DND-41 (cell line): Measurements from ENCODE around the gene RNPEP.

ENCODE experiments used
- ATAC-seq: fragments of 200-7000 bp; cut with Tn5 transposase; 3 replicates; pipeline ENCODE4 v1.9.1; 2021; ENCODE audit warnings: low read depth; ENCODE audit not compliant: insufficient read depth
- DNase-seq: peaks from one replicate; pipeline ENCODE4 v3.0.0-alpha.2; 2020
- H2AFZ ChIP-seq: 2 replicates; pipeline ENCODE4 v1.6.0; 2012; ENCODE audit warnings: low read depth, low read length
- H3K27ac ChIP-seq: 2 replicates; pipeline ENCODE4 v1.5.1; 2012; ENCODE audit warnings: low read length, inconsistent platforms
- H3K27me3 ChIP-seq: fragments of 200-600 bp; sonication (generic); 2 replicates; pipeline ENCODE4 v1.6.0; 2012; ENCODE audit warnings: low read length, mild to moderate bottlenecking, inconsistent platforms; ENCODE audit not compliant: insufficient read depth, poor library complexity
- H3K36me3 ChIP-seq: 2 replicates; pipeline ENCODE4 v1.5.1; 2012; ENCODE audit warnings: low read length, inconsistent platforms; ENCODE audit not compliant: insufficient read depth
- H3K4me1 ChIP-seq: 2 replicates; pipeline ENCODE4 v1.5.1; 2012; ENCODE audit warnings: mild to moderate bottlenecking, low read length; ENCODE audit not compliant: insufficient read depth
- H3K4me2 ChIP-seq: 2 replicates; pipeline ENCODE4 v1.6.0; 2012; ENCODE audit warnings: mild to moderate bottlenecking, moderate library complexity, low read length, inconsistent platforms; ENCODE audit not compliant: insufficient read depth
- H3K4me3 ChIP-seq, 2 experiments: fragments of 200-600 bp in 1 of 2; shearing (Covaris generic) in 1 of 2; 2 replicates each; pipeline ENCODE4 v1.5.1; 2012 to 2016; ENCODE audit warnings: inconsistent platforms in 2 of 2, low read length in 2 of 2, mild to moderate bottlenecking in 2 of 2, low read depth in 1 of 2, moderate library complexity in 1 of 2
- H3K79me2 ChIP-seq: 2 replicates; pipeline ENCODE4 v1.6.0; 2012; ENCODE audit warnings: low read length, inconsistent platforms; ENCODE audit not compliant: insufficient read depth
- H3K9ac ChIP-seq: 2 replicates; pipeline ENCODE4 v1.6.0; 2012; ENCODE audit warnings: low read depth, mild to moderate bottlenecking, inconsistent platforms, low read length, moderate library complexity
- H3K9me3 ChIP-seq: 2 replicates; pipeline ENCODE4 v1.5.1; 2012; ENCODE audit warnings: low read length, moderate library complexity, mild to moderate bottlenecking, inconsistent platforms; ENCODE audit not compliant: insufficient read depth, severe bottlenecking
- H4K20me1 ChIP-seq: 2 replicates; pipeline ENCODE4 v1.6.0; 2012; ENCODE audit warnings: low read length; ENCODE audit not compliant: insufficient read depth
- EZH2 ChIP-seq: IDR thresholded peaks from 3 replicates; pipeline ENCODE4 v1.6.1; 2012; ENCODE audit warnings: borderline replicate concordance, low read depth, mild to moderate bottlenecking, moderate library complexity, low read length, inconsistent platforms; ENCODE audit not compliant: severe bottlenecking
- TF ChIP-seq, protein P1 (sequence below): IDR thresholded peaks from 2 replicates; pipeline ENCODE4 v1.5.1; 2012; ENCODE audit warnings: borderline replicate concordance, low read length, moderate library complexity, mild to moderate bottlenecking; ENCODE audit not compliant: poor library complexity, severe bottlenecking; ENCODE audit errors: extremely low read depth

Gene RNPEP

DNA sequence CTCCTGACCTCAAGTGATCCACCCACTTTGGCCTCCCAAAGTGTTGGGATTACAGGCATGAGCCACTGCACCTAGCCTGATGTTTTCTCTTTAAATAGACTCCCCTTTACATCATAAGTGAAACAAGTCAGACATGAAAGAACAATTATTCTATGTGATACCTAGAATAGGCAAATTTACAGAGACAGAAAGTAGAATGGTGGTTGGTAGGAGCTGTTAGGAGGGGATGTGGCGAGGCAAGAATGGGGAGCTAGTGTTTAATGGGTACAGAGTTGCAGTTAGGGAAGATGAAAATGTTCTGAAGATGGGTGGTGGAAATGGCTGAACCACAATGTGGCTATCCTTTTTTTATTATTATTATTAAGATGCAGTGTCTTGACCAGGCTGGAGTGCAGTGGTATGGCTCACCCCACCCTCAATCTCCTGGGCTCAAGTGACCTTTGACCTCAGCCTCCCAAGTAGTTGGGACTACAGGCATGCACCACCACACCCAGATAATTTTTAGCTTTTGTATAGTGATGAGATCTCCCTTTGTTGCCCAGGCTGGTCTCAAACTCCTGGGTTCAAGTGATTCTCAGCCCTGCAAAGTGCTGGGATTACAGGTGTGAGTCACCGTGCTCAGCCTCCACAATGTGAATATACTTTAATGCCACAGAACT, 56.4 kb downstream of the RNPEP start:
- peaks cover 4% of the 10 kb centered on the region for H3K4me1 ChIP-seq
- H3K4me2 ChIP-seq = no peak overlapping the region
- no peaks in the 10 kb centered on the region for H3K36me3 ChIP-seq
- ATAC-seq (no peak), DNase-seq (no peak)
- no peaks in the 10 kb centered on the region for H3K79me2 ChIP-seq
- no peaks in the 10 kb centered on the region for H4K20me1 ChIP-seq
- H3K9ac ChIP-seq = no peak overlapping the region
- no peaks in the 10 kb centered on the region for H3K27me3 ChIP-seq
- TF ChIP-seq, protein P1, sequence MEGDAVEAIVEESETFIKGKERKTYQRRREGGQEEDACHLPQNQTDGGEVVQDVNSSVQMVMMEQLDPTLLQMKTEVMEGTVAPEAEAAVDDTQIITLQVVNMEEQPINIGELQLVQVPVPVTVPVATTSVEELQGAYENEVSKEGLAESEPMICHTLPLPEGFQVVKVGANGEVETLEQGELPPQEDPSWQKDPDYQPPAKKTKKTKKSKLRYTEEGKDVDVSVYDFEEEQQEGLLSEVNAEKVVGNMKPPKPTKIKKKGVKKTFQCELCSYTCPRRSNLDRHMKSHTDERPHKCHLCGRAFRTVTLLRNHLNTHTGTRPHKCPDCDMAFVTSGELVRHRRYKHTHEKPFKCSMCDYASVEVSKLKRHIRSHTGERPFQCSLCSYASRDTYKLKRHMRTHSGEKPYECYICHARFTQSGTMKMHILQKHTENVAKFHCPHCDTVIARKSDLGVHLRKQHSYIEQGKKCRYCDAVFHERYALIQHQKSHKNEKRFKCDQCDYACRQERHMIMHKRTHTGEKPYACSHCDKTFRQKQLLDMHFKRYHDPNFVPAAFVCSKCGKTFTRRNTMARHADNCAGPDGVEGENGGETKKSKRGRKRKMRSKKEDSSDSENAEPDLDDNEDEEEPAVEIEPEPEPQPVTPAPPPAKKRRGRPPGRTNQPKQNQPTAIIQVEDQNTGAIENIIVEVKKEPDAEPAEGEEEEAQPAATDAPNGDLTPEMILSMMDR = no peak
- TF ChIP-seq EZH2 = no peak
- no peak overlapping the region for H2AFZ ChIP-seq
- no peaks in the 10 kb centered on the region for H3K9me3 ChIP-seq
- no peak overlapping the region for H3K4me3 ChIP-seq
- no peak overlapping the region for H3K27ac ChIP-seq

DNA sequence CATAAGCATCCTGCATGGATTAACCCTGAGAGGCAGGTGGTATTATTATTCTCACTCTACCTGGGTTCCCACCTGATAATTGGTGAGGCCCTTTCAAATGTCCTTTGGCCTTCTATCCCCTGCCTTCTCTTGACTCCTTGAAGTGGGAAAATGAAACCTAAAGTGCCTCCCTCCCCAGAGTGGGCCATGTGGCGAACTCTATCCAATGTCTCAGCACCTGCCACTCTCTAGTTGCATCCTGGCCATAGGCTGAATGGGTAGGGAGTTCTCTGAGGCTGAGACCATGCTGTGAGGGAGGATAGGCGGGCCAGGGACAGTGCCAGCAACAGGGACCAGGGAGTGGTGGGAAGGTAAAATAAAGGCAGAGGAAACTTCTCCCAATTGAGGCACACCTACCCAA, 63.3 kb downstream of the RNPEP start:
- Histone ChIP-seq H2AFZ (no peak overlapping the region), H3K9me3 (no peaks in the 10 kb centered on the region), H4K20me1 (no peaks in the 10 kb centered on the region; the same call in 1 of the 2 replicates), H3K79me2 (no peaks in the 10 kb centered on the region), H3K36me3 (no peaks in the 10 kb centered on the region), H3K4me2 (no peak overlapping the region), H3K4me1 (no peaks in the 10 kb centered on the region), H3K27ac (no peak overlapping the region), H3K4me3 (no peak overlapping the region), H3K9ac (no peak overlapping the region), H3K27me3 (peaks cover 18% of the 10 kb centered on the region)
- TF ChIP-seq EZH2 = no peak
- TF ChIP-seq, protein P1 = no peak
- ATAC-seq (no peak), DNase-seq (no peak)

GRCh38 chr1:202046227-202046626, 63.8 kb downstream of the RNPEP start:
- Histone ChIP-seq H3K9ac (no peak overlapping the region), H3K27me3 (peaks cover 18% of the 10 kb centered on the region), H3K36me3 (no peaks in the 10 kb centered on the region), H3K79me2 (no peaks in the 10 kb centered on the region), H2AFZ (no peak overlapping the region), H3K9me3 (no peaks in the 10 kb centered on the region), H3K4me1 (no peaks in the 10 kb centered on the region), H3K27ac (no peak overlapping the region), H3K4me2 (no peak overlapping the region), H3K4me3 (no peak overlapping the region), H4K20me1 (no peaks in the 10 kb centered on the region; the same call in 1 of the 2 replicates)
- no peak for ATAC-seq
- no peak for DNase-seq
- no peak for TF ChIP-seq EZH2
- TF ChIP-seq, protein P1 = no peak
